Measurements from ENCODE around the gene SPATA32. TPM values are rescaled to one million over a fixed set of nuclear protein-coding genes. Genes with fewer than 3 reads are reported as not detected.

The SPATA32 gene
- total and polyA plus RNA-seq, 2 experiments from 2014 or later, result not detected

DNA sequence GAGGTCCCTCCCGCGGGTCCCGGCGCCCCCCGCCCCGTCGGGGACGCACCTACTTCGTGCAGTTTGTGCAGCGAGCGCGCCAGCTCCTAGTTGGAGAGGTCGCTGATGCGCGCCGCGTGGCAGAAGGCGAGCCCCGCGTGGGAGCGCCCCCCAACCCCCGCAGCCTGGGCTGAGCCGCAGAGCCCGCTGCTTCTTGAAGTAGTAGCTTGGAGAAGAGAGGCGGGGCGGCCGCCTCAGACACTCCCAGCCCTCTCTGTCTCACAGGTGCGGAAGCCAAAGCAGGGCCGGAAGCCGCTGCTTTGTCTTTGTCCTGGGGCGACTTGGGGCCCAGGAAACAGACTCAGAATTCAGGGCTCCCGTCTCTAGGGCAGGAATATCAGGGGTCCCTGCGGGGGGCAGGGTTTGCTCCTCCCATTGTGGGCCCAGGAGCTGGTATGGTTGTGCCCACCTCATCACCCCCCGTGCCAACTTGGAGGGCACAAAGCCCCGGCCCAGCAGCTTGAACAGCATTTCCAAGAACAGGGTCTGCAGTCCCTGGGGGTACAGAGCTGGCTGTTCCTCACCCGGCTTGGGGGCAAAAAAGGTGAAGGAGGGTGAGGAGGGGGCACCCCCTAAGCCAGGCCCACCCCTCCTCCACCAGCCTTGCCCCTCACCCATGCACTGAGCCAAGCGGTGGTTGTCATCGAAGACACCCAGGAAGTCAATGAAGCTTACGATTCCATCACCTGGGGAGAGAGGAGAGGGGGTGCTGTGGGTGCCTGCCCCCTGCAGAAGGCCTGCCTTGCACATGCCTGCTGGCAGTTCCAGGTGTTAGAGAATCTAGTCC lies 13.5 kb downstream of the SPATA32 start:
- ATAC-seq (peak; percentile 65), DNase-seq (ENCODE audit: low spot score) (peak; percentile 85)
- Histone ChIP-seq H3K4me3 (peak overlapping the region; percentile 96), H3K36me3 (ENCODE audit: insufficient read depth) (no peaks in the 10 kb centered on the region), H3K4me1 (ENCODE audit: insufficient read depth) (peaks cover 18% of the 10 kb centered on the region), H3K9me2 (ENCODE audit: insufficient read depth) (no peaks in the 10 kb centered on the region), H3K27me3 (ENCODE audit: insufficient read depth) (no peaks in the 10 kb centered on the region), H3K27ac (ENCODE audit: low read depth) (peak overlapping the region; percentile 94), H3K79me2 (replicated peaks; ENCODE audit: insufficient read depth) (peaks cover 3% of the 10 kb centered on the region; the same call in 1 of the 2 replicates), H4K20me1 (replicated peaks; ENCODE audit: insufficient read depth) (no peaks in the 10 kb centered on the region), H2AFZ (peak overlapping the region; percentile 86), H3K4me2 (peak overlapping the region; percentile 99), H3F3A (replicated peaks; ENCODE audit: low read depth) (peaks cover 12% of the 10 kb centered on the region; the same call in 1 of the 2 replicates)
- peak overlapping the region; percentile 79 for H3K4me3 Mint-ChIP-seq
- TF ChIP-seq STAT1 (IDR thresholded peaks at IDR 0.05; ENCODE audit: unreplicated experiment) (no peak), POLR2AphosphoS5 (IDR thresholded peaks at IDR 0.05; ENCODE audit: low read depth) (no peak; the same call in 1 of the 2 replicates), ZNF331 (CRISPR knock-in tag; IDR thresholded peaks at IDR 0.05; ENCODE audit: low read depth) (no peak), EZH2 (IDR thresholded peaks at IDR 0.05; ENCODE audit: low read depth, unreplicated experiment) (no peak), NANOG (IDR thresholded peaks at IDR 0.05; ENCODE audit: borderline replicate concordance) (no peak)
- TF ChIP-seq, protein P1, sequence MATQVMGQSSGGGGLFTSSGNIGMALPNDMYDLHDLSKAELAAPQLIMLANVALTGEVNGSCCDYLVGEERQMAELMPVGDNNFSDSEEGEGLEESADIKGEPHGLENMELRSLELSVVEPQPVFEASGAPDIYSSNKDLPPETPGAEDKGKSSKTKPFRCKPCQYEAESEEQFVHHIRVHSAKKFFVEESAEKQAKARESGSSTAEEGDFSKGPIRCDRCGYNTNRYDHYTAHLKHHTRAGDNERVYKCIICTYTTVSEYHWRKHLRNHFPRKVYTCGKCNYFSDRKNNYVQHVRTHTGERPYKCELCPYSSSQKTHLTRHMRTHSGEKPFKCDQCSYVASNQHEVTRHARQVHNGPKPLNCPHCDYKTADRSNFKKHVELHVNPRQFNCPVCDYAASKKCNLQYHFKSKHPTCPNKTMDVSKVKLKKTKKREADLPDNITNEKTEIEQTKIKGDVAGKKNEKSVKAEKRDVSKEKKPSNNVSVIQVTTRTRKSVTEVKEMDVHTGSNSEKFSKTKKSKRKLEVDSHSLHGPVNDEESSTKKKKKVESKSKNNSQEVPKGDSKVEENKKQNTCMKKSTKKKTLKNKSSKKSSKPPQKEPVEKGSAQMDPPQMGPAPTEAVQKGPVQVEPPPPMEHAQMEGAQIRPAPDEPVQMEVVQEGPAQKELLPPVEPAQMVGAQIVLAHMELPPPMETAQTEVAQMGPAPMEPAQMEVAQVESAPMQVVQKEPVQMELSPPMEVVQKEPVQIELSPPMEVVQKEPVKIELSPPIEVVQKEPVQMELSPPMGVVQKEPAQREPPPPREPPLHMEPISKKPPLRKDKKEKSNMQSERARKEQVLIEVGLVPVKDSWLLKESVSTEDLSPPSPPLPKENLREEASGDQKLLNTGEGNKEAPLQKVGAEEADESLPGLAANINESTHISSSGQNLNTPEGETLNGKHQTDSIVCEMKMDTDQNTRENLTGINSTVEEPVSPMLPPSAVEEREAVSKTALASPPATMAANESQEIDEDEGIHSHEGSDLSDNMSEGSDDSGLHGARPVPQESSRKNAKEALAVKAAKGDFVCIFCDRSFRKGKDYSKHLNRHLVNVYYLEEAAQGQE (IDR thresholded peaks at IDR 0.05; ENCODE audit: unreplicated experiment), result no peak
- TF ChIP-seq, protein P2, sequence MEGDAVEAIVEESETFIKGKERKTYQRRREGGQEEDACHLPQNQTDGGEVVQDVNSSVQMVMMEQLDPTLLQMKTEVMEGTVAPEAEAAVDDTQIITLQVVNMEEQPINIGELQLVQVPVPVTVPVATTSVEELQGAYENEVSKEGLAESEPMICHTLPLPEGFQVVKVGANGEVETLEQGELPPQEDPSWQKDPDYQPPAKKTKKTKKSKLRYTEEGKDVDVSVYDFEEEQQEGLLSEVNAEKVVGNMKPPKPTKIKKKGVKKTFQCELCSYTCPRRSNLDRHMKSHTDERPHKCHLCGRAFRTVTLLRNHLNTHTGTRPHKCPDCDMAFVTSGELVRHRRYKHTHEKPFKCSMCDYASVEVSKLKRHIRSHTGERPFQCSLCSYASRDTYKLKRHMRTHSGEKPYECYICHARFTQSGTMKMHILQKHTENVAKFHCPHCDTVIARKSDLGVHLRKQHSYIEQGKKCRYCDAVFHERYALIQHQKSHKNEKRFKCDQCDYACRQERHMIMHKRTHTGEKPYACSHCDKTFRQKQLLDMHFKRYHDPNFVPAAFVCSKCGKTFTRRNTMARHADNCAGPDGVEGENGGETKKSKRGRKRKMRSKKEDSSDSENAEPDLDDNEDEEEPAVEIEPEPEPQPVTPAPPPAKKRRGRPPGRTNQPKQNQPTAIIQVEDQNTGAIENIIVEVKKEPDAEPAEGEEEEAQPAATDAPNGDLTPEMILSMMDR (conservative IDR thresholded peaks at IDR 0.05; ENCODE audit: low read depth in 2 of 2), result no peak
- peaks cover 16% of the 10 kb centered on the region for H3K27me3 Mint-ChIP-seq (ENCODE audit: insufficient read depth, low read depth, poor library complexity)
- H3K27ac Mint-ChIP-seq, result peak overlapping the region; percentile 94
- peaks cover 12% of the 10 kb centered on the region for H3K36me3 Mint-ChIP-seq (ENCODE audit: low read depth)
- H3K9me3 Mint-ChIP-seq, result no peaks in the 10 kb centered on the region; the same call in 2 of the 3 replicates
- peaks cover 21% of the 10 kb centered on the region for H3K4me1 Mint-ChIP-seq
